CD4-positive, alpha-beta T cell treated with Interleukin-1 beta for 1 hour (primary cell): ENCODE data around the gene ATP8A2.
"Not testable (repeated sequence)": the region's sequence is repeated elsewhere in the genome, so short reads cannot be mapped to it uniquely, and the experiment has no call there.

ENCODE experiments used
- DNase-seq, 2 donors: peaks; one replicate each; pipeline ENCODE4 v3.0.0-alpha.2; 2020 to 2022

Gene ATP8A2

GRCh38 chr13:25371875-25372283 is at the start of gene ATP8A2:
TSS of gene ATP8A2 (plus strand) at chr13:25371974. CDS start at chr13:25372213, 239 bp downstream.
- no peak for DNase-seq

GRCh38 chr13:25324100-25324499 is 47.7 kb upstream of the ATP8A2 start:
- DNase-seq: no peak

- DNase-seq: no peak
These were observed 42.1 kb upstream of the ATP8A2 start for GRCh38 chr13:25329706-25330105.

GRCh38 chr13:25330541-25330940 is 41.2 kb upstream of the ATP8A2 start:
- no peak for DNase-seq

- DNase-seq: no peak
These were observed 35.9 kb upstream of the ATP8A2 start for GRCh38 chr13:25335856-25336255.

- no peak for DNase-seq
These were observed 26.2 kb upstream of the ATP8A2 start for GRCh38 chr13:25345576-25345975.

- no peak for DNase-seq
These were observed 24.6 kb upstream of the ATP8A2 start for GRCh38 chr13:25347151-25347550.

GRCh38 chr13:25351404-25351803 is 20.4 kb upstream of the ATP8A2 start:
- DNase-seq: no peak

GRCh38 chr13:25352230-25352629 is 19.5 kb upstream of the ATP8A2 start:
- DNase-seq: no peak

- no peak for DNase-seq
These were observed 19.0 kb upstream of the ATP8A2 start for GRCh38 chr13:25352806-25353205.

GRCh38 chr13:25353344-25353743 is 18.4 kb upstream of the ATP8A2 start:
- no peak for DNase-seq

- DNase-seq: no peak
These were observed 17.4 kb upstream of the ATP8A2 start for GRCh38 chr13:25354377-25354776.

GRCh38 chr13:25360443-25360842 is 11.3 kb upstream of the ATP8A2 start:
- not testable (repeated sequence) for DNase-seq

GRCh38 chr13:25365720-25366235 is 6.0 kb upstream of the ATP8A2 start:
- DNase-seq: no peak

GRCh38 chr13:25371158-25371874 is 458 bp upstream of the ATP8A2 start:
- DNase-seq: no peak

GRCh38 chr13:25372284-25373081 is 709 bp downstream of the ATP8A2 start:
- DNase-seq: no peak

GRCh38 chr13:25375727-25376358 is 4.1 kb downstream of the ATP8A2 start:
- peak; percentile 2 to 50 for DNase-seq

GRCh38 chr13:25377244-25377962 is 5.6 kb downstream of the ATP8A2 start:
- no peak for DNase-seq

- DNase-seq: no peak
These were observed 6.8 kb downstream of the ATP8A2 start for GRCh38 chr13:25378528-25378927.

GRCh38 chr13:25379011-25379410 is 7.2 kb downstream of the ATP8A2 start:
- no peak for DNase-seq

GRCh38 chr13:25380082-25380481 is 8.3 kb downstream of the ATP8A2 start:
- no peak for DNase-seq

GRCh38 chr13:25380741-25381324 is 9.1 kb downstream of the ATP8A2 start:
- no peak for DNase-seq
